Kidney (tissue), 14 donors: Measurements from ENCODE around the gene GADD45G. TPM values are rescaled to one million over a fixed set of nuclear protein-coding genes. Genes with fewer than 3 reads are reported as not detected.

Experiments used
- DNase-seq, 5 donors: peaks; one replicate each; pipeline ENCODE4 v3.0.0-alpha.2; 2013 to 2020
- FAIRE-seq: peaks from 2 replicates; lab custom pipeline; 2012; peaks lifted over from hg19 to GRCh38; lab: Jason Lieb, UNC
- H3K27ac ChIP-seq, 2 donors: one replicate each; pipeline ENCODE4 v1.7.0; 2013; ENCODE audit warnings: low read depth in 2 of 2, low read length in 2 of 2, inconsistent platforms in 1 of 2
- H3K27me3 ChIP-seq: one replicate; pipeline ENCODE4 v1.7.1; 2013; ENCODE audit warnings: low read length, inconsistent platforms; ENCODE audit not compliant: control insufficient read depth, insufficient read depth
- H3K36me3 ChIP-seq, 3 donors: one replicate each; pipeline versions ENCODE4 v1.7.0 to v1.7.1; 2013; ENCODE audit warnings: low read length in 3 of 3, control low read depth in 1 of 3, inconsistent platforms in 1 of 3; ENCODE audit not compliant: insufficient read depth in 3 of 3, control insufficient read depth in 2 of 3
- H3K4me1 ChIP-seq, 3 donors: one replicate each; pipeline versions ENCODE4 v1.7.0 to v1.7.1; 2013; ENCODE audit warnings: low read length in 3 of 3, inconsistent platforms in 1 of 3, low read depth in 1 of 3; ENCODE audit not compliant: control insufficient read depth in 2 of 3, insufficient read depth in 2 of 3
- H3K4me3 ChIP-seq, 3 donors: one replicate each; pipeline versions ENCODE4 v1.7.0 to v1.8.1; 2013; ENCODE audit warnings: low read length in 3 of 3, control low read depth in 1 of 3, inconsistent platforms in 1 of 3
- H3K9ac ChIP-seq, 3 donors: one replicate each; pipeline versions ENCODE4 v1.7.0 to v1.7.1; 2013; ENCODE audit warnings: low read length in 3 of 3, control low read depth in 1 of 3, inconsistent platforms in 1 of 3
- H3K9me3 ChIP-seq, 3 donors: one replicate each; pipeline versions ENCODE4 v1.7.0 to v1.7.1; 2013; ENCODE audit warnings: low read length in 3 of 3, control low read depth in 1 of 3, inconsistent platforms in 1 of 3; ENCODE audit not compliant: control insufficient read depth in 2 of 3, insufficient read depth in 1 of 3
- CTCF ChIP-seq: IDR thresholded peaks from 3 replicates; pipeline ENCODE4 v1.5.1; 2012; ENCODE audit warnings: mild to moderate bottlenecking, moderate library complexity, borderline replicate concordance; ENCODE audit not compliant: insufficient read depth; ENCODE audit errors: extremely low read depth
- intact Hi-C: fragments of 100-400 bp; cut with DNase I; formaldehyde crosslinking; loops from one replicate; pipeline ENCODE4 v1.11.1; 2022
- polyA plus RNA-seq: library from polyadenylated mRNA; stranded (reverse); fragments of 350-450 nt; fragmentation: Illumina TruSeq; extraction: RNeasy Lipid Tissue Mini Kit (QIAGEN cat#74804); gene quantifications from one replicate; pipeline ENCODE4 v1.2.3, GENCODE V29; 2014; ENCODE audit warnings: low read depth, low replicate concordance; ENCODE audit not compliant: insufficient read depth
- total RNA-seq: library from RNA; stranded (reverse); fragmentation: NEBNext Ultra II Directional; extraction: Animal tissue kit (Norgen Biotek cat#: 25700); gene quantifications from one replicate; pipeline ENCODE4 v1.2.1, GENCODE V29; 2021
- donor health status: control.
- donor health status: control.
- donor health status: control.
- donor health status: control.
- donor health status: control.
- donor health status: DM: yes; HTN: yes; CAD: no.
- donor health status: Normal renal cell carcinoma (clear cell type).

Gene GADD45G
- total and polyA plus RNA-seq, 2 donors from 2014 or later: 7.3 to 48.4 TPM

GRCh38 chr9:89626741-89627265 lies 22.0 kb downstream of the GADD45G start:
- Histone ChIP-seq H3K4me1 (peaks cover 0 to 7% (median 0%) of the 10 kb centered on the region in 3 donors), H3K4me3 (no peak overlapping the region), H3K27me3 (no peaks in the 10 kb centered on the region), H3K27ac (no peak overlapping the region), H3K9ac (no peak overlapping the region), H3K36me3 (no peaks in the 10 kb centered on the region), H3K9me3 (no peaks in the 10 kb centered on the region)
- no peak for FAIRE-seq
- DNase-seq: peak in 1 of 5 donors; percentile 57
- TF ChIP-seq CTCF: no peak
- intact Hi-C loops: no loop called here

GRCh38 chr9:89628601-89629000 lies 23.8 kb downstream of the GADD45G start:
- intact Hi-C loops: no loop called here
- no peak for FAIRE-seq

GRCh38 chr9:89629081-89629976 lies 24.5 kb downstream of the GADD45G start:
- Histone ChIP-seq H3K4me1 (no peaks in the 10 kb centered on the region), H3K4me3 (no peak overlapping the region), H3K27ac (no peak overlapping the region), H3K9me3 (no peaks in the 10 kb centered on the region), H3K9ac (no peak overlapping the region), H3K36me3 (no peaks in the 10 kb centered on the region), H3K27me3 (no peaks in the 10 kb centered on the region)
- intact Hi-C loops: no loop called here
- FAIRE-seq (no peak), DNase-seq (peak in 1 of 5 donors; percentile 45)
- TF ChIP-seq CTCF: no peak

More at GRCh38 chr9:89628601-89629000, 23.8 kb downstream of the GADD45G start:
- H3K27ac ChIP-seq: no peak overlapping the region
- H3K4me3 ChIP-seq: no peak overlapping the region
- peaks cover 0 to 3% (median 0%) of the 10 kb centered on the region in 3 donors for H3K4me1 ChIP-seq
- no peaks in the 10 kb centered on the region for H3K9me3 ChIP-seq
- H3K36me3 ChIP-seq: no peaks in the 10 kb centered on the region
- no peak overlapping the region for H3K9ac ChIP-seq
- no peak for TF ChIP-seq CTCF
- DNase-seq: no peak
- H3K27me3 ChIP-seq: no peaks in the 10 kb centered on the region
